Measurements from ENCODE around the gene MAK. TPM values are rescaled to one million over a fixed set of nuclear protein-coding genes. Genes with fewer than 3 reads are reported as not detected.

Gene MAK
- polyA plus RNA-seq, 1 donor from 2014 or later, result not detected

- no peaks in the 10 kb centered on the region for H3K27me3 ChIP-seq (ENCODE audit: insufficient read depth, low read depth, low read length)
- no peak overlapping the region for H3K4me3 ChIP-seq (ENCODE audit: low read length)
- no peak overlapping the region for H3K27ac ChIP-seq (ENCODE audit: low read length)
Measured at GRCh38 chr6:10809098-10809497, 29.2 kb downstream of the MAK start.

GRCh38 chr6:10808376-10808775, 30.0 kb downstream of the MAK start:
- no peak overlapping the region for H3K9ac ChIP-seq (ENCODE audit: low read length)
- H3K79me2 ChIP-seq (replicated peaks; ENCODE audit: insufficient read depth, low read length), result no peaks in the 10 kb centered on the region
- no peaks in the 10 kb centered on the region for H3K36me3 ChIP-seq (ENCODE audit: insufficient read depth, low read length)
- H3K27me3 ChIP-seq (ENCODE audit: insufficient read depth, low read depth, low read length), result no peaks in the 10 kb centered on the region
- no peaks in the 10 kb centered on the region for H3K9me3 ChIP-seq (ENCODE audit: low read length)
- H4K20me1 ChIP-seq (ENCODE audit: insufficient read depth), result no peaks in the 10 kb centered on the region
- H2AFZ ChIP-seq (ENCODE audit: low read depth, low read length), result no peak overlapping the region
- H3K4me3 ChIP-seq (ENCODE audit: low read length), result no peak overlapping the region
- no peaks in the 10 kb centered on the region for H3K9me2 ChIP-seq (ENCODE audit: insufficient read depth, low read length)
- H3K4me2 ChIP-seq (ENCODE audit: low read length), result no peak overlapping the region
- H3F3A ChIP-seq (ENCODE audit: insufficient read depth, low read length, poor library complexity, severe bottlenecking), result no peaks in the 10 kb centered on the region
- H3K27ac ChIP-seq (ENCODE audit: low read length), result no peak overlapping the region
- TF ChIP-seq EP300 (conservative IDR thresholded peaks at IDR 0.05; ENCODE audit: poor library complexity, severe bottlenecking), result no peak
- TF ChIP-seq CTCF (IDR thresholded peaks at IDR 0.05; ENCODE audit: poor library complexity, severe bottlenecking), result no peak
- no peak for TF ChIP-seq SMC3 (conservative IDR thresholded peaks at IDR 0.05; ENCODE audit: poor library complexity)
- TF ChIP-seq EZH2 (IDR thresholded peaks at IDR 0.05; ENCODE audit: borderline replicate concordance, insufficient read depth, low read length, poor library complexity, severe bottlenecking), result no peak
- TF ChIP-seq REST (IDR thresholded peaks at IDR 0.05; ENCODE audit: borderline replicate concordance), result no peak
- TF ChIP-seq MXI1 (conservative IDR thresholded peaks at IDR 0.05; ENCODE audit: poor library complexity, severe bottlenecking), result no peak

More at GRCh38 chr6:10809098-10809497, 29.2 kb downstream of the MAK start:
- Histone ChIP-seq H3K36me3 (ENCODE audit: insufficient read depth, low read length) (no peaks in the 10 kb centered on the region), H3K9ac (ENCODE audit: low read length) (no peak overlapping the region), H3K79me2 (replicated peaks; ENCODE audit: insufficient read depth, low read length) (no peaks in the 10 kb centered on the region), H3K9me2 (ENCODE audit: insufficient read depth, low read length) (no peaks in the 10 kb centered on the region), H3F3A (ENCODE audit: insufficient read depth, low read length, poor library complexity, severe bottlenecking) (no peaks in the 10 kb centered on the region), H3K4me2 (ENCODE audit: low read length) (no peak overlapping the region), H3K9me3 (ENCODE audit: low read length) (no peaks in the 10 kb centered on the region), H2AFZ (ENCODE audit: low read depth, low read length) (no peak overlapping the region), H4K20me1 (ENCODE audit: insufficient read depth) (no peaks in the 10 kb centered on the region)
- TF ChIP-seq CTCF (IDR thresholded peaks at IDR 0.05; ENCODE audit: poor library complexity, severe bottlenecking) (no peak), EZH2 (IDR thresholded peaks at IDR 0.05; ENCODE audit: borderline replicate concordance, insufficient read depth, low read length, poor library complexity, severe bottlenecking) (no peak), POLR2AphosphoS5 (IDR thresholded peaks at IDR 0.05) (no peak), EP300 (conservative IDR thresholded peaks at IDR 0.05; ENCODE audit: poor library complexity, severe bottlenecking) (no peak), TAF1 (IDR thresholded peaks at IDR 0.05; ENCODE audit: low read depth) (no peak), MXI1 (conservative IDR thresholded peaks at IDR 0.05; ENCODE audit: poor library complexity, severe bottlenecking) (no peak), RAD21 (conservative IDR thresholded peaks at IDR 0.05) (no peak), SMC3 (conservative IDR thresholded peaks at IDR 0.05; ENCODE audit: poor library complexity) (no peak), REST (IDR thresholded peaks at IDR 0.05; ENCODE audit: borderline replicate concordance) (no peak)
